Measurements from ENCODE around the gene SGK1.

Gene SGK1

GRCh38 chr6:134178161-134179044 is 139.5 kb downstream of the SGK1 start:
- peak overlapping the region; percentile 81 for H3K27ac ChIP-seq
- peak; percentile 83 for DNase-seq (ENCODE audit: low read depth, low spot score)
- peaks cover 5% of the 10 kb centered on the region for H3K36me3 ChIP-seq (ENCODE audit: insufficient read depth, low read length)
- no peaks in the 10 kb centered on the region for H3K9me3 ChIP-seq (ENCODE audit: low read depth, low read length)
- peak overlapping the region; percentile 56 for H3K9ac ChIP-seq (ENCODE audit: insufficient read length)
- TF ChIP-seq POLR2AphosphoS5 (IDR thresholded peaks at IDR 0.05; ENCODE audit: borderline replicate concordance, low read depth, low read length), result no peak
- H3K4me3 ChIP-seq, result peak overlapping the region; percentile 86

GRCh38 chr6:134177753-134178160 is 140.2 kb downstream of the SGK1 start:
- Histone ChIP-seq H3K9me3 (ENCODE audit: low read depth, low read length) (no peaks in the 10 kb centered on the region), H3K9ac (ENCODE audit: insufficient read length) (peak overlapping the region; percentile 56), H3K27ac (peak overlapping the region; percentile 81), H3K36me3 (ENCODE audit: insufficient read depth, low read length) (peaks cover 12% of the 10 kb centered on the region), H3K4me3 (peak overlapping the region; percentile 86)
- no peak for DNase-seq (ENCODE audit: low read depth, low spot score)
- no peak for TF ChIP-seq FOXP2 (optimal IDR thresholded peaks at IDR 0.05; ENCODE audit: control extremely low read depth, extremely low read length, insufficient read depth)
- peak; percentile 28; the same call in 1 of the 2 replicates for TF ChIP-seq POLR2AphosphoS5 (IDR thresholded peaks at IDR 0.05; ENCODE audit: borderline replicate concordance, low read depth, low read length)

GRCh38 chr6:134177236-134177635 is 140.7 kb downstream of the SGK1 start:
- no peak for TF ChIP-seq FOXP2 (optimal IDR thresholded peaks at IDR 0.05; ENCODE audit: control extremely low read depth, extremely low read length, insufficient read depth)
- Histone ChIP-seq H3K9me3 (ENCODE audit: low read depth, low read length) (no peaks in the 10 kb centered on the region), H3K36me3 (ENCODE audit: insufficient read depth, low read length) (peaks cover 17% of the 10 kb centered on the region), H3K27ac (peak overlapping the region; percentile 81), H3K9ac (ENCODE audit: insufficient read length) (no peak overlapping the region), H3K4me3 (peak overlapping the region; percentile 86)
- DNase-seq (ENCODE audit: low read depth, low spot score), result no peak

GRCh38 chr6:134176264-134176975 is 141.5 kb downstream of the SGK1 start:
- no peak for DNase-seq (ENCODE audit: low read depth, low spot score)
- H3K9ac ChIP-seq (ENCODE audit: insufficient read length), result no peak overlapping the region
- H3K36me3 ChIP-seq (ENCODE audit: insufficient read depth, low read length), result peaks cover 25% of the 10 kb centered on the region
- no peak overlapping the region for H3K27ac ChIP-seq
- no peaks in the 10 kb centered on the region for H3K9me3 ChIP-seq (ENCODE audit: low read depth, low read length)
- TF ChIP-seq FOXP2 (optimal IDR thresholded peaks at IDR 0.05; ENCODE audit: control extremely low read depth, extremely low read length, insufficient read depth) (no peak), POLR2AphosphoS5 (IDR thresholded peaks at IDR 0.05; ENCODE audit: borderline replicate concordance, low read depth, low read length) (no peak), EZH2 (IDR thresholded peaks at IDR 0.05) (no peak)
- peak overlapping the region; percentile 99 for H3K4me3 ChIP-seq

- peak overlapping the region; percentile 73 for H3K9ac ChIP-seq (ENCODE audit: insufficient read length)
- TF ChIP-seq FOXP2 (optimal IDR thresholded peaks at IDR 0.05; ENCODE audit: control extremely low read depth, extremely low read length, insufficient read depth) (no peak), POLR2AphosphoS5 (IDR thresholded peaks at IDR 0.05; ENCODE audit: borderline replicate concordance, low read depth, low read length) (no peak), EZH2 (IDR thresholded peaks at IDR 0.05) (no peak)
- peak overlapping the region; percentile 99 for H3K4me3 ChIP-seq
- H3K9me3 ChIP-seq (ENCODE audit: low read depth, low read length), result no peaks in the 10 kb centered on the region
- DNase-seq (ENCODE audit: low read depth, low spot score), result no peak
- peaks cover 32% of the 10 kb centered on the region for H3K36me3 ChIP-seq (ENCODE audit: insufficient read depth, low read length)
- no peak overlapping the region for H3K27ac ChIP-seq
Observed at GRCh38 chr6:134175532-134176263, 142.2 kb downstream of the SGK1 start.

- peaks cover 40% of the 10 kb centered on the region for H3K36me3 ChIP-seq (ENCODE audit: insufficient read depth, low read length)
- H3K9me3 ChIP-seq (ENCODE audit: low read depth, low read length), result no peaks in the 10 kb centered on the region
- DNase-seq (ENCODE audit: low read depth, low spot score), result peak; percentile 51
- H3K27ac ChIP-seq, result peak overlapping the region; percentile 32; the same call in 1 of the 2 replicates
- H3K9ac ChIP-seq (ENCODE audit: insufficient read length), result peak overlapping the region; percentile 90
- TF ChIP-seq EZH2 (IDR thresholded peaks at IDR 0.05), result no peak
- no peak for TF ChIP-seq FOXP2 (optimal IDR thresholded peaks at IDR 0.05; ENCODE audit: control extremely low read depth, extremely low read length, insufficient read depth)
- TF ChIP-seq POLR2AphosphoS5 (IDR thresholded peaks at IDR 0.05; ENCODE audit: borderline replicate concordance, low read depth, low read length), result peak; percentile 99
- peak overlapping the region; percentile 99 for H3K4me3 ChIP-seq
Observed at GRCh38 chr6:134174672-134175531, 143.0 kb downstream of the SGK1 start.

- Histone ChIP-seq H3K4me3 (peak overlapping the region; percentile 99), H3K36me3 (ENCODE audit: insufficient read depth, low read length) (peaks cover 48% of the 10 kb centered on the region), H3K27ac (peak overlapping the region; percentile 32; the same call in 1 of the 2 replicates), H3K9me3 (ENCODE audit: low read depth, low read length) (no peaks in the 10 kb centered on the region), H3K9ac (ENCODE audit: insufficient read length) (peak overlapping the region; percentile 90)
- DNase-seq (ENCODE audit: low read depth, low spot score), result peak; percentile 88
- TF ChIP-seq POLR2AphosphoS5 (IDR thresholded peaks at IDR 0.05; ENCODE audit: borderline replicate concordance, low read depth, low read length) (no peak), EZH2 (IDR thresholded peaks at IDR 0.05) (no peak), FOXP2 (optimal IDR thresholded peaks at IDR 0.05; ENCODE audit: control extremely low read depth, extremely low read length, insufficient read depth) (no peak)
Observed at GRCh38 chr6:134173936-134174671, 143.8 kb downstream of the SGK1 start.
